HEK293 (cell line): Measurements from ENCODE around the gene KPNA4.
A peak's percentile ranks its signal among the peaks of the same experiment; 100 is the strongest.

Source experiments
- BCL11A ChIP-seq: fragments of 450-650 bp; formaldehyde crosslinking; IDR thresholded peaks from 2 replicates; pipeline ENCODE4 v1.5.1; 2016; ENCODE audit warnings: low read depth, missing biosample characterization, missing genetic modification characterization
- EGR2 ChIP-seq: fragments of 450-650 bp; formaldehyde crosslinking; IDR thresholded peaks from 2 replicates; pipeline ENCODE4 v1.5.1; 2016; ENCODE audit warnings: low read depth, missing biosample characterization, missing genetic modification characterization
- GFI1B ChIP-seq: fragments of 450-650 bp; formaldehyde crosslinking; IDR thresholded peaks from 2 replicates; pipeline ENCODE4 v1.5.1; 2016; ENCODE audit warnings: missing biosample characterization, missing genetic modification characterization
- GLIS2 ChIP-seq: fragments of 450-650 bp; formaldehyde crosslinking; IDR thresholded peaks from 2 replicates; pipeline ENCODE4 v1.5.1; 2016; ENCODE audit warnings: missing biosample characterization, missing genetic modification characterization
- PATZ1 ChIP-seq: fragments of 450-650 bp; formaldehyde crosslinking; IDR thresholded peaks from 2 replicates; pipeline ENCODE4 v1.5.1; 2016; ENCODE audit warnings: missing biosample characterization, missing genetic modification characterization
- PRDM10 ChIP-seq: fragments of 450-650 bp; formaldehyde crosslinking; IDR thresholded peaks from 2 replicates; pipeline ENCODE4 v1.5.1; 2016; ENCODE audit warnings: missing biosample characterization, missing genetic modification characterization
- SCRT1 ChIP-seq: fragments of 450-650 bp; formaldehyde crosslinking; IDR thresholded peaks from 2 replicates; pipeline ENCODE4 v1.5.1; 2016; ENCODE audit warnings: missing biosample characterization, missing genetic modification characterization, borderline replicate concordance
- SP7 ChIP-seq: fragments of 450-650 bp; formaldehyde crosslinking; IDR thresholded peaks from 2 replicates; pipeline ENCODE4 v1.5.1; 2016; ENCODE audit warnings: missing biosample characterization, missing genetic modification characterization
- ZBTB11 ChIP-seq: fragments of 450-650 bp; formaldehyde crosslinking; conservative IDR thresholded peaks from 2 replicates; pipeline ENCODE4 v1.5.1; 2016; ENCODE audit warnings: low read depth, missing biosample characterization, missing genetic modification characterization
- ZBTB20 ChIP-seq: fragments of 450-650 bp; formaldehyde crosslinking; IDR thresholded peaks from 2 replicates; pipeline ENCODE4 v1.5.1; 2016; ENCODE audit warnings: missing biosample characterization, missing genetic modification characterization
- ZEB2 ChIP-seq: fragments of 450-650 bp; formaldehyde crosslinking; IDR thresholded peaks from 2 replicates; pipeline ENCODE4 v1.5.1; 2016; ENCODE audit warnings: missing biosample characterization, missing genetic modification characterization
- ZFP3 ChIP-seq: fragments of 450-650 bp; formaldehyde crosslinking; IDR thresholded peaks from 2 replicates; pipeline ENCODE4 v1.5.1; 2016; ENCODE audit warnings: low read depth, missing biosample characterization, missing genetic modification characterization
- ZFP69B ChIP-seq: fragments of 450-650 bp; formaldehyde crosslinking; IDR thresholded peaks from 2 replicates; pipeline ENCODE4 v1.5.1; 2016; ENCODE audit warnings: missing biosample characterization, missing genetic modification characterization
- ZIC2 ChIP-seq: fragments of 450-650 bp; formaldehyde crosslinking; IDR thresholded peaks from 2 replicates; pipeline ENCODE4 v1.5.1; 2016; ENCODE audit warnings: missing biosample characterization, missing genetic modification characterization
- ZNF133 ChIP-seq: fragments of 450-650 bp; formaldehyde crosslinking; IDR thresholded peaks from 2 replicates; pipeline ENCODE4 v1.5.1; 2016; ENCODE audit warnings: missing biosample characterization, missing genetic modification characterization
- ZNF211 ChIP-seq: fragments of 450-650 bp; formaldehyde crosslinking; IDR thresholded peaks from 2 replicates; pipeline ENCODE4 v1.5.1; 2016; ENCODE audit warnings: low read depth, missing biosample characterization, missing genetic modification characterization
- ZNF221 ChIP-seq: fragments of 450-650 bp; formaldehyde crosslinking; IDR thresholded peaks from 2 replicates; pipeline ENCODE4 v1.5.1; 2017; ENCODE audit warnings: missing biosample characterization, missing genetic modification characterization, borderline replicate concordance
- ZNF26 ChIP-seq: fragments of 450-650 bp; formaldehyde crosslinking; IDR thresholded peaks from 2 replicates; pipeline ENCODE4 v1.5.1; 2016; ENCODE audit warnings: missing biosample characterization, missing genetic modification characterization
- ZNF48 ChIP-seq: fragments of 450-650 bp; formaldehyde crosslinking; IDR thresholded peaks from 2 replicates; pipeline ENCODE4 v1.5.1; 2016; ENCODE audit warnings: missing biosample characterization, missing genetic modification characterization
- ZNF514 ChIP-seq: fragments of 450-650 bp; formaldehyde crosslinking; IDR thresholded peaks from 2 replicates; pipeline ENCODE4 v1.5.1; 2016; ENCODE audit warnings: missing biosample characterization, missing genetic modification characterization
- ZNF521 ChIP-seq: fragments of 450-650 bp; formaldehyde crosslinking; IDR thresholded peaks from 2 replicates; pipeline ENCODE4 v1.5.1; 2017; ENCODE audit warnings: missing biosample characterization, mild to moderate bottlenecking, missing genetic modification characterization
- ZNF529 ChIP-seq: fragments of 450-650 bp; formaldehyde crosslinking; IDR thresholded peaks from 2 replicates; pipeline ENCODE4 v1.5.1; 2017; ENCODE audit warnings: missing genetic modification characterization, missing biosample characterization; ENCODE audit not compliant: insufficient replicate concordance
- ZNF544 ChIP-seq: fragments of 450-650 bp; formaldehyde crosslinking; IDR thresholded peaks from 2 replicates; pipeline ENCODE4 v1.5.0; 2017; ENCODE audit warnings: missing biosample characterization, missing genetic modification characterization
- ZNF549 ChIP-seq: fragments of 450-650 bp; IDR thresholded peaks from 2 replicates; pipeline ENCODE4 v1.5.1; 2018; ENCODE audit warnings: missing biosample characterization, missing genetic modification characterization, mild to moderate bottlenecking, inconsistent platforms, moderate library complexity
- ZNF561 ChIP-seq: fragments of 450-650 bp; IDR thresholded peaks from 2 replicates; pipeline ENCODE4 v1.5.1; 2018; ENCODE audit warnings: missing biosample characterization, missing genetic modification characterization, borderline replicate concordance
- ZNF596 ChIP-seq: fragments of 450-650 bp; IDR thresholded peaks from 2 replicates; pipeline ENCODE4 v1.5.0; 2018; ENCODE audit warnings: missing biosample characterization, mild to moderate bottlenecking, missing genetic modification characterization, moderate library complexity
- ZNF610 ChIP-seq: fragments of 450-650 bp; formaldehyde crosslinking; IDR thresholded peaks from 2 replicates; pipeline ENCODE4 v1.5.1; 2016; ENCODE audit warnings: missing biosample characterization, missing genetic modification characterization, borderline replicate concordance
- ZNF670 ChIP-seq: fragments of 450-650 bp; formaldehyde crosslinking; IDR thresholded peaks from 2 replicates; pipeline ENCODE4 v1.5.1; 2016; ENCODE audit warnings: missing biosample characterization, missing genetic modification characterization, low read depth
- ZNF677 ChIP-seq: fragments of 450-650 bp; IDR thresholded peaks from 2 replicates; pipeline ENCODE4 v1.5.0; 2018; ENCODE audit warnings: missing biosample characterization, mild to moderate bottlenecking, missing genetic modification characterization, moderate library complexity
- ZNF747 ChIP-seq: fragments of 450-650 bp; formaldehyde crosslinking; IDR thresholded peaks from 2 replicates; pipeline ENCODE4 v1.5.1; 2016; ENCODE audit warnings: missing biosample characterization, missing genetic modification characterization

The KPNA4 gene

GRCh38 chr3:160448845-160449635, 116.3 kb downstream of the KPNA4 start (continued):
- TF ChIP-seq GLIS2 (tag by site-specific recombination) = peak; percentile 62
- TF ChIP-seq SP7 (tag by site-specific recombination) = no peak; the same call in 1 of the 2 replicates
- TF ChIP-seq ZNF596 (tag by site-specific recombination) = 0 out of 2 replicates have a peak, but pooled peaks have one; percentile 13
- no peak for TF ChIP-seq ZFP3 (tag by site-specific recombination)
- TF ChIP-seq ZNF677 (tag by site-specific recombination) = no peak
- TF ChIP-seq ZFP69B (tag by site-specific recombination) = no peak
- TF ChIP-seq ZBTB20 (tag by site-specific recombination) = no peak
- TF ChIP-seq ZEB2 (tag by site-specific recombination) = no peak
- TF ChIP-seq ZNF26 (tag by site-specific recombination) = no peak
- no peak for TF ChIP-seq BCL11A (tag by site-specific recombination)
- TF ChIP-seq ZNF48 (tag by site-specific recombination) = no peak
- no peak for TF ChIP-seq ZNF133 (tag by site-specific recombination)
- no peak for TF ChIP-seq ZNF221
- TF ChIP-seq GFI1B (tag by site-specific recombination) = no peak
- TF ChIP-seq ZNF211 (tag by site-specific recombination) = no peak
- TF ChIP-seq ZNF549 (tag by site-specific recombination) = no peak
- no peak for TF ChIP-seq ZNF561 (tag by site-specific recombination)
- TF ChIP-seq ZNF514 (tag by site-specific recombination) = no peak
- 0 out of 2 replicates have a peak, but pooled peaks have one; percentile 7 for TF ChIP-seq EGR2 (tag by site-specific recombination)
- TF ChIP-seq ZBTB11 = no peak
- no peak for TF ChIP-seq ZNF529 (tag by site-specific recombination)
- TF ChIP-seq PRDM10 = no peak
- TF ChIP-seq ZIC2 (tag by site-specific recombination) = no peak; the same call in 1 of the 2 replicates
- TF ChIP-seq ZNF747 (tag by site-specific recombination) = no peak
- no peak for TF ChIP-seq ZNF521 (tag by site-specific recombination)
- TF ChIP-seq ZNF544 (tag by site-specific recombination) = no peak
- TF ChIP-seq ZNF610 = no peak
- TF ChIP-seq PATZ1 (tag by site-specific recombination) = no peak; the same call in none of the 2 replicates
- no peak for TF ChIP-seq SCRT1 (tag by site-specific recombination)
- no peak for TF ChIP-seq ZNF670 (tag by site-specific recombination)
